Kasumi-1 (cell line): Measurements from ENCODE around the gene COL6A3.
"Not testable (repeated sequence)": the region's sequence is repeated elsewhere in the genome, so short reads cannot be mapped to it uniquely, and the experiment has no call there.

Source experiments
- DNase-seq, 2 experiments: peaks; one replicate each; lab custom pipeline; 2025; lab: John Stamatoyannopoulos, UW

Gene COL6A3

GRCh38 chr2:237315829-237316225 lies 98.1 kb downstream of the COL6A3 start:
- no peak for DNase-seq

DNA sequence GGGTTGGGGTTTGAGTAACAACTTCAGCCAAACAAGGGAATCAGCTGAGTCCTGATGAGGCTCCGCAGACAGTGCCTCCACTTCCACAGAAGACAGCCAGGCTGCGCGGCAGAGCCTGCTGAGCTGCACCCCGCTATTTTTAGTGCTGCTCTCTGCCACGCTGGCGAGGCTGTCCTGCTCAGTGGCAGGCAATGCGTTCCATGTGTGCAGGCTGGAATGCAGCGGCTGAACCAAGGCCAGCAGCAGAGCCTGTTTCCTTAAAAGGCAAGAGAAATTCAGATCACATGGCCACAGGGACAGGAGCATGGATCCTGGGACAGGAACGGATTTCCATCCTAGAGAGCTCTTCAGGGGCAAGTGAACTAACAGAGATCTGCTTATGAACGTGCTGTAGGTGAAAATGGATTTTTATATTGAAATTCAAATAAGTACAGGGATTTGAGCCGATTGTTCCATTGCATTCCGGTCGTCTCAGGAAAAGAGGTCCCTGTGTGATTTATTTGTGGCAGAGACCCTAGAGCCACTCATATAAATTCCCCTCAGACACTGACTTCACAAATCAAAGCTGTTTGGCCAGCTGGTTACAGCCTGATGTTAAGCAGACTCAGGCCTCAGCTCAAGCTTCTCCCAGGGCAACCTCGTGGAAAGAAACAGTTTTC lies 98.7 kb downstream of the COL6A3 start:
- DNase-seq: no peak

DNA sequence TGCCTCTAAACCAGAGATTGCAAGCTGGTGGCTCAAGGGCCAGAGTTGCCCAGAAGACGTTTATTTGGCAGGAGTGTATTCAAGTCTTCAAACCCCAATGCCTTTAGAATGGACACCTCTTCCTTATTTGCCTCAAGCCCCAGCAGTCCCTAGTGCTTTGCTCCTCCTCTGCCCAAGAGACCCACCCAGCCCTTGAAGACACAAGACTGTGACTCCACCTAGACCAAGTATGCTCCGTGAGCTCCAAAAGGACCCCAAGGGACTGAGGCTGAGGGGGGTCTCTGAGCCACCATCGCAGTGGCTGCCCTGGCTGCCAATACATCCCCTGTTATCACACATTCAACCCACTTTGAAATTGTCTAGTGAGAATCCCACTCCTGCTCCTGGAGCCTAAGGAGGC lies 99.3 kb downstream of the COL6A3 start:
- no peak for DNase-seq

DNA sequence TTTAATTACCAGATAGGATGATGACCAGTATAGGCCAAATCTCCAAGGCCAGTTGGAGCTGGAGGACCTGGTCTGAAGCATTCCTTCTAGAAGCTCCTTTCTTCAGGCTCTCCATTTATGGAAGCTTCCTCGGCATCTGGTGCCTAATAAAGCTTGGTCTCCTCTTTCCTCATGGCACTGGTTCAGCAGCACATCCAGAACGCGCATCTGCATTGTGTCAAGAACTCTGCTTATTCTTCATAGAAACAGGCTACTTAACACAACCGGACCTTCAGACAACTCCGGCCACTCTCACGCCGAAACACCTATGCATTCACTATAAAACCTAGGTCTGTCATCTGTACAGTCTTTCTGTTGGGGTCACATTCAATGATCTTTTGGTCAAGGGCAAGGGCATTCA lies 99.8 kb downstream of the COL6A3 start:
- no peak for DNase-seq

GRCh38 chr2:237312021-237312755 lies 101.8 kb downstream of the COL6A3 start:
- no peak for DNase-seq

DNA sequence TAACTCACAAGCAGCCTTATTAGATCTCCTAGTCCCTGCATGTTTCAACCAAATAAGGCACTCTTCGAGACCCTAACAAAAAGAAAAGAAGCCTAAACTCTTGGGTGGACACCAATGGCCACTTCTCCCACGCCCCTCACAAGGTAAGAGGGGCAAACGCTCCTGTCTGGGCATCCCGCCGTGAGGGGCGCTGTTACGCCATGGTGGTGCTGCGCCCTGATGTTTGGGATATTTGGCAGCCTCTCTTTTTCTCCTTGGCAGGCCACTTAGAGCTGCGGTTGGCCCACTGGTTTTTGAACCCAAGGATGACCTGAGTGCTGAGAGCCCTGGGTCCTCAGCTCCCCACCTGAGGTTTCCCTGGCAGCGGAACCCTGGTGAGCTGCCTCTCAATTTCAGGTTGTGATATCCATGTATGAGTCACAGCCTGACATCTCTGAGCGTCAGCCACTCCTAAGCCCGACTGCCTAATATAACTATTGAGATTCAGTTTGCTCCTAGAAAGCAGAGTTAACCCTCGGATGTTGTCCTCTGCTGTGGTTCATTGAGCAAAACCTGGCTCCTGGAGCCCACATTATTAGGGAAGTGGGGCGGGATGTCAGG lies 103.3 kb downstream of the COL6A3 start:
- DNase-seq: no peak

- DNase-seq: no peak
Observed at GRCh38 chr2:237309416-237309815, 104.5 kb downstream of the COL6A3 start.

DNA sequence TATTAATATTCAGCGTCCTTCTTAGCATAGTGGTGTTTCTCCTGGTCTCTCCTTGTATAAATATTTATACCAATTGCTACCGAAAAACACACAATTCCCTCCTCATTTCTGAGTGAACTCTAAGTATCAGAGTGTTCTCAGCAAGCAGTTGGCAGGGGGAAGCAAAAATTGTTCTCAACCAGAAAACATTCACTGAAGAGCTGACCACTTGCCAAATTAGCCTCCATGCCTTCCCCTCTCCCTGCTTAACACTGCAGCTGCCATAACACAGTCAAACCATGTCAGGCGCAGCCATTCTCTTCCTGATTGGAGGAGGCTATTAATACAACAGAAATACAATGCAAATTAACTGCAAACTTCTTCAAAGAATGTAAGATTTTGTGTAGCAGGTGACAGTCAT lies 105.0 kb downstream of the COL6A3 start:
- DNase-seq: no peak

- no peak for DNase-seq
Observed at GRCh38 chr2:237307474-237307873, 106.5 kb downstream of the COL6A3 start.

- DNase-seq: no peak
Observed at GRCh38 chr2:237306787-237307170, 107.2 kb downstream of the COL6A3 start.

- DNase-seq: no peak
Observed at GRCh38 chr2:237306083-237306786, 107.7 kb downstream of the COL6A3 start.

GRCh38 chr2:237305579-237305978 lies 108.4 kb downstream of the COL6A3 start:
- no peak for DNase-seq

DNA sequence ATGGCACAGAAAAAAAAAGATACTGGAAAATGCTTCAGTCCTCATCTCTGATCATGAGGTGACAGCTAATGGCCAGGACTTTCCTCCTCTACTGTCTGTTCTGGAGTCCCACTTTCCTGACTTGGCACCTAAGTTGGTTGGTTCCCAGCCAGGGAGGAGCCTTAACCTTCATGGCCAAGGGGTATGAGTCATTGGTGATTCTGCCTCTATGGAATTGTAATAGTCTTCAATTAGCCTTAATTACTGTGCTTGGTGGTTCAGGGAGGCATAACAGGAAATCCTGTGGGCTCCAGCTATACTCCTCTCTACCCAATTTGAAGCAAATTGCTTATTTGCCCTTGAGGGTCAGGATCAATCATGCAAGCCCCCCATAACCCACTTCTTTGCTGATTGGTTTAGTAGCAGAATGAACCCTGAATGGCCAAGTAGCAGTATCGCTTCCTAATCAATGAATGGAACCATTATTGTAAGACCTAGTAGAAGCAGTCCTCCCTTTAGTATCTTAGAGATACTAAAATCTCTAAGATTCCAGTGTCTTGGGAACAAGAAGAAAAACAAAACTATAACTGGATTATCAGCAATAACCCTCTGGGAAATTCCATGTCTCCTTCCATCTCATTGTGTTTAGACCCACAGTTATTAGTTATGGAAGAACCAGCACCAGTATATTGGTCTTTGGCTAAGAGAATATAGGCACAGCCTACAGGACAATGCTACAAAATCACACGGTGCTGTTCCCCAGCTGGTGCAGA lies 109.0 kb downstream of the COL6A3 start:
- DNase-seq: no peak

- DNase-seq: not testable (repeated sequence)
Observed at GRCh38 chr2:237303244-237303643, 110.7 kb downstream of the COL6A3 start.

DNA sequence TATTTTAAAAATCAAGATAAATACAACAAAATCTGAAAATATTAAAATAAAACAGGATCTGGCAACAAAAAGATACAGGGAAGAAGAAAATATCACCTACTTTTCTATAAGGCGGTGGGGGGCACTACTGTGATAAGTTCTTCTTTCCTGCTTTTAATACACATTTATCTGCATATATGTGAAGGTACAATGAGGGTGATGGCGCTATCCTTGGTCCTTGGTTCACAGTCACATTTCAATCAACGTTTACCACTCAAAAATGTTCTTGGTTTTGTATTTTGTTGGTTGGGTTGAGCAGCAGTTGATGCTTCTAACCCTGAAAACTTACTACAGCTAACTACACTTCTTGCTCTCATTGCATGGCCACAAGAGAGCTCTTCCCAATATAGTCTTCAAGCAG lies 112.4 kb downstream of the COL6A3 start:
- no peak for DNase-seq

- no peak for DNase-seq
Observed at GRCh38 chr2:237300739-237301138, 113.2 kb downstream of the COL6A3 start.

- DNase-seq: no peak
Observed at GRCh38 chr2:237299906-237300305, 114.1 kb downstream of the COL6A3 start.

DNA sequence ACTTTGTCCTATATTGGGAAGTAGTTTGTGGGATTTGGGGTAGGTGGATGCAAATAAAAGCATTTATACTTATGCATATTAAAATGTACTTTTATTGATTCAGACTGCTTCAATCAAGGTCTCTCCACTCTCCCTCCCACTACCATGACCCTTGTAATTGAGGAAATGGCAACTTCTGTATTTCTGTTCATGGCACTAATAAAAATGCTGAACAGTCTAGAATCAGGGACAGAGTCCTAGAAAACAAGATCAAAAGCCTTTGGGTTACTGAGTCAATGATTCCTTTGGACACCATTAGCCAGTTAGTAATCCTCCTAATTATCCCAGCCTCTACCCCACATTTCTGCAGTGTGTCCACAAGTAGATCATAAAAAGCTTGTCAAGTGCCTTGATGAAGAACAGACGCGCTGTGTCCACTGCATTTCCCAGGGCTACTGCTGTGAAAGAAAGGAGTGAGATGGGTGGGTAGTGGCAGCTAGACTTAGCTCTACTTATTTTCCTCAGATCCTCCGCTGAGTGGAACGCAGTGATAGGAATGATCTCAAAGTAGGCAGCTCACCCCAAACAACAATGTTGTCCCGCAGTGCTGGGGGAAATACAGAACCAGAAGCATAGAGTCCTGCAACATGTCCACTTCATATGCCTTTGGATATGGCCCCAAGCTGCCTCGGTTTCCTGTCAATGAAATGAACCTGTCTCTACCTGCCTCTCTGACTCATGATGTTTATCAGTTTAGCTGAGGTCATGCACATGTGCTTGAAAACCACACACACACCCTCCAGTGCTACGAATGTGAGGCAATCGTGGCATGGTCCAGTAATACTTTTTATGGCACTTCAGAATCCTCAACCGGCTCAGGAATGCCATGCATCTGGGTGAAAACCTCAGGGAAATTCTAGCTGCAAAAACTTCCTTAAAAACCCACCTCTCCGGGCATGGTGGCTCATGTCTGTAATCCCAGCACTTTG lies 115.5 kb downstream of the COL6A3 start:
- no peak for DNase-seq

- DNase-seq: no peak
Observed at GRCh38 chr2:237297421-237298150, 116.4 kb downstream of the COL6A3 start.

GRCh38 chr2:237296756-237297155 lies 117.2 kb downstream of the COL6A3 start:
- no peak for DNase-seq
